Lower leg skin (tissue), 4 donors: ENCODE data around the gene LRRN4CL. TPM values are rescaled to one million over a fixed set of nuclear protein-coding genes. Genes with fewer than 3 reads are reported as not detected.
"Not testable (repeated sequence)": the region's sequence is repeated elsewhere in the genome, so short reads cannot be mapped to it uniquely, and the experiment has no call there.

Experiments used
- DNase-seq, 2 donors: peaks; one replicate each; pipeline ENCODE4 v3.0.0-alpha.2; 2019; ENCODE audit warnings: low spot score in 2 of 2
- H3K4me3 ChIP-seq: fragments of 200-600 bp; sonication (generic); 2 replicates; pipeline ENCODE4 v1.5.1; 2017; ENCODE audit warnings: mild to moderate bottlenecking, low read depth; ENCODE audit not compliant: poor library complexity, severe bottlenecking
- CTCF ChIP-seq, 3 donors: fragments of 450-650 bp; IDR thresholded peaks; one replicate each; pipeline ENCODE4 v1.5.1; 2016; ENCODE audit warnings: antibody characterized with exemption in 3 of 3, mild to moderate bottlenecking in 3 of 3, moderate library complexity in 2 of 3
- POLR2A ChIP-seq, 2 donors: fragments of 450-650 bp; IDR thresholded peaks; one replicate each; pipeline ENCODE4 v1.6.1; 2016 to 2017; ENCODE audit warnings: antibody characterized with exemption in 2 of 2, mild to moderate bottlenecking in 1 of 2, moderate library complexity in 1 of 2
- WGBS, 2 donors: methylation state at CpG; one replicate each; pipeline ENCODE4 v1.1.5; 2018; 5-methylcytosine and 5-hydroxymethylcytosine counted together
- intact Hi-C: fragments of 100-400 bp; cut with DNase I; formaldehyde crosslinking; loops from one replicate; pipeline ENCODE4 v1.15.0; 2023; ENCODE audit warnings: low total_unique reads
- total RNA-seq, 4 donors: library from RNA; depleted of rRNA; stranded (reverse); fragments of >200 nt; gene quantifications; one replicate each; pipeline ENCODE4 v1.1.0, GENCODE V29; 2016

Gene LRRN4CL
- total RNA-seq: 10 to 100 TPM in 2 of 4 donors, 1 to 10 TPM in 2; 7.3 to 11.6 (median 9.9) TPM

DNA sequence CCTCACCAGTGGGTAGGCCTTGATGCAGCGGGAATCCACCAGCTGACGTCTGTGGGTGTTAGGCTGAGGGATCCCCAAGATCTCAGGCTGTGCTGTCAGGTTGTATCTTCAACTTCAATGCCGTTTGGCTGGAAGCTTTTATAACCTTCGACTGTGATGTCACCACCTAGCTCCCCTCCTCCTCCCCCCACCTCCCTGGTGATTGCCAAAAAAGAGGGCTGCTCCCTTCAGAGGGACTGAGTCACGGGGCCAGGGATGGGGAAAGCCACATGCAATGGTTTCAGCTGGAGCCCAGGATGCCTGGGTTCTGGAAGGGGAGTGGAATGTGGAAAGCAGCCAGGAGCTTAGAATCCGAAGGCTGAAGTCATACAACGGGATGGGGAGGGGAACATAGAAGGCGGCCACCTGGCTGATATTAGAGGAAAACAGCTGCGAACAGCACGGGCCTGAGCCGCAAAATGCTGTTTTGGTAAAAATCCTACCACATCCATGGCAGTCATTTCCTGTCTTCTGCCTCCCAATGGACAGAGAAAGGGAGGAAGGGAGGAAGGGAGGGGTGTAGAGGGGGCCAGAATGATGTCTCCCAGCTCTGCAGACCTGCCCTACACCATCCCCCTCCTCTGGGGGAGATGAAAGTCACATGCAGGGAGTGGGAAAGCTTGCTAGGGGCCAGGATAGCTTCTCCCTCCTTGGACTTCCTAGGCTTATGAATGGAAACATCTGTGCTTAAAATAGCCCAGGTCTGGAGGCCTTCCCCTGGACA is at the start of gene LRRN4CL:
Gene LRRN4CL, minus strand, starts transcription at position 110 of the 763 bp plus-strand sequence. CDS start 1,022 bp downstream, outside the sequence.
- intact Hi-C loops: loop anchor here (10.0 kb wide), 1 partner anchor 95 kb away; the partner anchor contains the start of gene TUT1
- peak; percentile 89 to 97 for DNase-seq
- WGBS, 2 donors: 19 to 24% methylated on average over 11 of the region's 11 CpGs

DNA sequence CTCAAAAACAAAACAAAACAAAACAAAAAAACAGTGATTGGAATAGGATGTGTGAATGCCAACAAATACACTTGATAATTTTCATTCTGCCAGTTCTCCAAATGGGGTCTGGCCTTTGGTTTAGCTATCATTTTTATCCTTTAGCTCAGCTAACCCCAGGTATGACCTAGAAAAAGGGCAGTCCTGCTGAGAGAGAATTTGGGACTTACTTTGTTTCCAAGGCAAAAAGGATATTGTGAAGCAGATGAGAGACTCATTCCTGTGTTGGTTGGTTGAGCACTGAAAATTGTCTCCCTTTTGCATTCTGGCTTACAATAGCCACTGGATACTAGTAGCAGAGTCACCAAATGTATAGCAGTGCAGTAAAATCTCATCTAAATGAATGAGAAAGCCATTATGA is 47.9 kb upstream of the LRRN4CL start:
- no peak for DNase-seq
- H3K4me3 ChIP-seq: no peak overlapping the region
- intact Hi-C loops: no loop called here
- TF ChIP-seq POLR2A (IDR thresholded peaks at IDR 0.05) (no peak), CTCF (IDR thresholded peaks at IDR 0.05) (no peak)

More for the DNA sequence above, at the start of gene LRRN4CL:
- no peak for TF ChIP-seq CTCF (IDR thresholded peaks at IDR 0.05)
- H3K4me3 ChIP-seq: no peak within 1 kb of the TSS

DNA sequence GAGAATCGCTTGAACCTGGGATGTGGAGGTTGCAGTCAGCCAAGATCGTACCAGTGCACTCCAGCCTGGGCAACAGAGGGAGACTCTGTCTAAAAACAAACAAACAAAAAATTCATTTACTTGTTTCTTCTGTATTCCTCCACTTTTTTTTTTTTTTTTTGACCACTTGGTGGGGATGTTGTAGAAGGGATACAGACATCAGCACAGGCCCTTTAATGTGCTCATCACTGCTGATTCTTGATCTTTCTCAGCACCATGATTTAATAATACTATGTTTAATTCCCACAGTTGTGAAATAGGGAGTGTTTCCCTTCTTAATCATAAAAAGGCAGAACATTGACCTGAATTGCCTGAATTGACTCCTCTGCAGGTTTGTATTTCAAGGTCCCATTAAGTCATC is 43.5 kb upstream of the LRRN4CL start:
- TF ChIP-seq POLR2A (IDR thresholded peaks at IDR 0.05) (no peak), CTCF (IDR thresholded peaks at IDR 0.05) (no peak)
- WGBS, 2 donors: 59 to 62% methylated on average over 2 of the region's 2 CpGs
- no peak for DNase-seq
- intact Hi-C loops: no loop called here
- H3K4me3 ChIP-seq: no peak overlapping the region

DNA sequence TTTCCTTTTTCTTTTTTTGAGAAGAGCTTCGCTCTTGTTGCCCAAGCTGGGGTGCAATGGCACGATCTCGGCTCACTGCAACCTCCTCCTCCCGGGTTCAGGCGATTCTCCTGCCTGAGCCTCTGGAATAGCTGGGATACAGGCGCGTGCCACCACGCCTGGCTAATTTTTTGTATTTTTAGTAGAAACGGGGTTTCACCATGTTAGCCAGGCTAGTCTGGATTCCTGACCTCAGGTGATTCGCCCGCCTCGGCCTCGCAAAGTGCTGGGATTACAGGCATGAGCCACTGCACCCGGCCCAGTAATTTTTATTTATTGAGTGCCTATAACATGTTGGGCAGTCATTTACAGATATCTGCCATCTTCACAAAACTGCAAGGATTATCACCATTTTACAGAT is 40.7 kb upstream of the LRRN4CL start:
- H3K4me3 ChIP-seq, intact Hi-C loops: not testable (repeated sequence)
- WGBS, 2 donors: 50 to 62% methylated on average over 14 of the region's 14 CpGs
- peak in 1 of 2 donors; percentile 77 for DNase-seq

DNA sequence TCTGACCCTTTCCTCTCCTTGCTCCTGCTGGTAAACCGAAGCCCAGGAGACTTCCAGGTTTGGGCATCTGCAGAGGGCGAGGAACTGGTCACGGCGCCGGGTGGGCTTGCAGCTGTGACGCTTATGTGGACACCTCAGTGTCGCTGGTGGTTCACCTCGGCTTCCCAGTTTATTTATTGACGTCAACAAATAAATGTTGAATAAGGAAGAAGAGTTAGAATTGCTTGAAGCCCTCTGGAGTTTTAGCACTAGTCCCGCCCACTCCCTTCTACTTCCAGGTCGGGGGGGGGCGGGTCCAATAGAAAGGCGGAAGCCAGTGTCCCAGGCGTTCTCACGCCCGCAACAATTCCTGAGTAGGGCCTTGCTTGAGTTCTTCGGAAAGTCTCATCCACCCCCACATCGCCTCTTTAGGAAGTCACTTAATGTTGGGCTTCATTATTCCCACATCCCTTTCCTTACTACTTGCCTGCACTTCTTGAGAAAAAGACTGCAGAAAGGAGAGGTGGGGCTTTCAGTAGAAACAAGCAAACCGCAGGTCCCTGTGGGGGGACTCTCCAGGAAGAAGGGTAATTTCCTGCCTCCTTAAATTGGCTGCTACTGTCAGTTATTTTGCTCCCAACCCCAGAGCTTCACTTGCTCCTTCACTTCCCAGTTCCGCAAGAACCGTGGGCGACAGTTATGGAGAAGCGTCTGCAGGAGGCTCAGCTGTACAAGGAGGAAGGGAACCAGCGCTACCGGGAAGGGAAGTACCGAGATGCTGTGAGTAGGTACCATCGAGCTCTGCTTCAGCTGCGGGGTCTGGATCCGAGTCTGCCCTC is 39.0 kb upstream of the LRRN4CL start, which contains the start of gene TTC9C:
Gene TTC9C, plus strand, starts transcription at position 316 of the 818 bp plus-strand sequence. Its CDS starts 363 bp downstream, at position 679.
- intact Hi-C loops: no loop called here
- TF ChIP-seq CTCF (IDR thresholded peaks at IDR 0.05) (no peak), POLR2A (IDR thresholded peaks at IDR 0.05) (peak in 1 of 2 donors; percentile 68)
- H3K4me3 ChIP-seq: peak within 1 kb of the TSS; percentile 88
- WGBS, 2 donors: 0% methylated on average over 29 of the region's 29 CpGs
- DNase-seq: peak; percentile 92 to 97

DNA sequence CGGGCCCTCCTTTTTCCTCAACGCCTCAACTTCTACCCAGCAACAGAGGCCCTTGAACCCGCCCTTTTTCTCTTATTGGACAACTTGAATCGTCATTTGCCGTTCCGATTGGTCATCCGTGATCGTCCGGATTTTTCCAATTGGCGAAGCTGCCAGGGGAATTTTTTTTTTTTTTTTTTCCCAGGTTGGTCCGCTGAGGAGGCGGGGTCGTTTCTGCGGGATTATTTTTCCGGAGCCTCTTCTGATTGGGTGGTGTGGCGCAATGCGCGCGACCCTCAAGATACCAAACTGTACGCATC is 38.5 kb upstream of the LRRN4CL start:
- intact Hi-C loops: no loop called here
- peak; percentile 93 to 95 for DNase-seq
- 0% methylated on average over 20 of the region's 20 CpGs for WGBS, 2 donors
- TF ChIP-seq CTCF (IDR thresholded peaks at IDR 0.05) (no peak), POLR2A (IDR thresholded peaks at IDR 0.05) (no peak)
- peak overlapping the region; percentile 76 for H3K4me3 ChIP-seq
